ENCODE measurements around the gene TBC1D5. TPM values are rescaled to one million over a fixed set of nuclear protein-coding genes. Genes with fewer than 3 reads are reported as not detected.
"Not testable (repeated sequence)": the region's sequence is repeated elsewhere in the genome, so short reads cannot be mapped to it uniquely, and the experiment has no call there.

TBC1D5 gene
- total RNA-seq, 1 donor from 2014 or later: 106 TPM

- Mint-ChIP-seq H3K4me3 (no peak overlapping the region), H3K27ac (no peak overlapping the region), H3K9me3 (peaks cover 6% of the 10 kb centered on the region), H3K4me1 (no peaks in the 10 kb centered on the region), H3K27me3 (no peaks in the 10 kb centered on the region), H3K36me3 (ENCODE audit: low read depth) (no peaks in the 10 kb centered on the region)
- CTCF ChIA-PET: no interaction called here
- no peak for DNase-seq
- no peak for ATAC-seq (ENCODE audit: low read depth)
- POLR2A ChIA-PET: no interaction called here
- intact Hi-C loops (cut with micrococcal nuclease): no loop called here
- no peak for TF ChIP-seq CTCF (IDR thresholded peaks at IDR 0.05)
Measured at GRCh38 chr3:17133632-17134545, 608.5 kb downstream of the TBC1D5 start.

GRCh38 chr3:17132286-17133115, 609.9 kb downstream of the TBC1D5 start:
- intact Hi-C loops (cut with micrococcal nuclease): no loop called here
- peaks cover 13% of the 10 kb centered on the region for H3K9me3 Mint-ChIP-seq
- H3K4me3 Mint-ChIP-seq: no peak overlapping the region
- POLR2A ChIA-PET: no interaction called here
- no peak overlapping the region for H3K27ac Mint-ChIP-seq
- no peaks in the 10 kb centered on the region for H3K27me3 Mint-ChIP-seq
- H3K36me3 Mint-ChIP-seq (ENCODE audit: low read depth): no peaks in the 10 kb centered on the region
- CTCF ChIA-PET: no interaction called here
- no peak for TF ChIP-seq CTCF (IDR thresholded peaks at IDR 0.05)
- no peak for ATAC-seq (ENCODE audit: low read depth)
- H3K4me1 Mint-ChIP-seq: no peaks in the 10 kb centered on the region
- DNase-seq: no peak

- H3K36me3 Mint-ChIP-seq (ENCODE audit: low read depth): no peaks in the 10 kb centered on the region
- no peak overlapping the region for H3K27ac Mint-ChIP-seq
- ChIA-PET POLR2A (interaction anchor here (0.7 kb wide), 1 partner anchor 205 kb away, joined by 3 read pairs; no protein-coding TSS in a partner anchor), CTCF (no interaction called here)
- DNase-seq: no peak
- no peak for TF ChIP-seq CTCF (IDR thresholded peaks at IDR 0.05)
- H3K4me1 Mint-ChIP-seq: no peaks in the 10 kb centered on the region
- no peaks in the 10 kb centered on the region for H3K27me3 Mint-ChIP-seq
- intact Hi-C loops (cut with micrococcal nuclease): no loop called here
- no peak overlapping the region for H3K4me3 Mint-ChIP-seq
- peaks cover 16% of the 10 kb centered on the region for H3K9me3 Mint-ChIP-seq
- no peak for ATAC-seq (ENCODE audit: low read depth)
Measured at GRCh38 chr3:17130956-17131355, 611.5 kb downstream of the TBC1D5 start.

- CTCF ChIA-PET: no interaction called here
- H3K27me3 Mint-ChIP-seq: no peaks in the 10 kb centered on the region
- H3K27ac Mint-ChIP-seq: no peak overlapping the region
- no peak for TF ChIP-seq CTCF (IDR thresholded peaks at IDR 0.05)
- no peaks in the 10 kb centered on the region for H3K36me3 Mint-ChIP-seq (ENCODE audit: low read depth)
- no peak for DNase-seq
- intact Hi-C loops (cut with micrococcal nuclease): no loop called here
- H3K9me3 Mint-ChIP-seq: peaks cover 10% of the 10 kb centered on the region
- POLR2A ChIA-PET: no interaction called here
- no peak for ATAC-seq (ENCODE audit: low read depth)
- no peak overlapping the region for H3K4me3 Mint-ChIP-seq
- H3K4me1 Mint-ChIP-seq: no peaks in the 10 kb centered on the region
Measured at GRCh38 chr3:17129556-17129955, 612.9 kb downstream of the TBC1D5 start.

GRCh38 chr3:17128671-17129070, 613.8 kb downstream of the TBC1D5 start:
- not testable (repeated sequence) for H3K27ac Mint-ChIP-seq; H3K36me3 Mint-ChIP-seq (ENCODE audit: low read depth); DNase-seq

More at GRCh38 chr3:17128671-17129070, 613.8 kb downstream of the TBC1D5 start:
- ATAC-seq (ENCODE audit: low read depth); intact Hi-C loops (cut with micrococcal nuclease); H3K4me3 Mint-ChIP-seq; H3K27me3 Mint-ChIP-seq; H3K4me1 Mint-ChIP-seq; CTCF ChIA-PET; POLR2A ChIA-PET: not testable (repeated sequence)
- peaks cover 10% of the 10 kb centered on the region for H3K9me3 Mint-ChIP-seq

Measured in activated B cell treated with CpG ODN at 0.5 μM for 24 hours (primary cell).